HEK293T (cell line): ENCODE measurements around the gene TENT4A.

Experiments used
- ARNT ChIP-seq: fragments of 450-650 bp; IDR thresholded peaks from 2 replicates; pipeline ENCODE4 v1.6.1; 2017; ENCODE audit warnings: mild to moderate bottlenecking
- BHLHE40 ChIP-seq: fragments of 450-650 bp; IDR thresholded peaks from 2 replicates; pipeline ENCODE4 v1.6.1; 2016; ENCODE audit warnings: mild to moderate bottlenecking, moderate library complexity, borderline replicate concordance
- CTBP1 ChIP-seq: fragments of 450-650 bp; IDR thresholded peaks from 2 replicates; pipeline ENCODE4 v1.6.1; 2016; ENCODE audit warnings: borderline replicate concordance
- ELF4 ChIP-seq: fragments of 450-650 bp; IDR thresholded peaks from 2 replicates; pipeline ENCODE4 v1.6.1; 2017; ENCODE audit warnings: antibody characterized with exemption
- FOXA1 ChIP-seq: fragments of 450-650 bp; IDR thresholded peaks from 2 replicates; pipeline ENCODE4 v1.6.1; 2016; ENCODE audit warnings: mild to moderate bottlenecking
- FOXK2 ChIP-seq: fragments of 450-650 bp; IDR thresholded peaks from 2 replicates; pipeline ENCODE4 v1.6.1; 2016; ENCODE audit warnings: mild to moderate bottlenecking
- FOXM1 ChIP-seq: fragments of 450-650 bp; IDR thresholded peaks from 2 replicates; pipeline ENCODE4 v1.6.1; 2017; ENCODE audit warnings: mild to moderate bottlenecking, borderline replicate concordance
- HDGF ChIP-seq: fragments of 450-650 bp; IDR thresholded peaks from 2 replicates; pipeline ENCODE4 v1.6.1; 2017; ENCODE audit warnings: antibody characterized with exemption, borderline replicate concordance
- NFRKB ChIP-seq: fragments of 450-650 bp; IDR thresholded peaks from 2 replicates; pipeline ENCODE4 v1.6.1; 2016; ENCODE audit warnings: mild to moderate bottlenecking, moderate library complexity
- PKNOX1 ChIP-seq: fragments of 450-650 bp; IDR thresholded peaks from 2 replicates; pipeline ENCODE4 v1.6.1; 2016
- SP1 ChIP-seq: fragments of 450-650 bp; IDR thresholded peaks from 2 replicates; pipeline ENCODE4 v1.6.1; 2017
- SUZ12 ChIP-seq: fragments of 450-650 bp; IDR thresholded peaks from 2 replicates; pipeline ENCODE4 v1.6.1; 2016; ENCODE audit warnings: mild to moderate bottlenecking
- TARDBP ChIP-seq: fragments of 450-650 bp; IDR thresholded peaks from 2 replicates; pipeline ENCODE4 v1.6.1; 2016

- TF ChIP-seq FOXM1 (no peak), BHLHE40 (no peak), PKNOX1 (no peak), SP1 (no peak), FOXK2 (no peak), ARNT (no peak), ELF4 (no peak), CTBP1 (no peak), FOXA1 (no peak), TARDBP (no peak), SUZ12 (no peak), NFRKB (no peak), HDGF (no peak)
Observed at GRCh38 chr5:6732634-6733410, 19.6 kb downstream of the TENT4A start.
